GM13976 (cell line): Measurements from ENCODE around the gene GTF2H4.
A peak's percentile ranks its signal among the peaks of the same experiment; 100 is the strongest.

Experiments
- DNase-seq: peaks from one replicate; pipeline ENCODE4 v3.0.0; 2012; ENCODE audit warnings: low spot score
- CTCF ChIP-seq: IDR thresholded peaks from 2 replicates; pipeline ENCODE4 v1.5.1; 2012; ENCODE audit warnings: borderline replicate concordance, mild to moderate bottlenecking; ENCODE audit not compliant: insufficient read depth; ENCODE audit errors: extremely low read depth, missing control alignments, control extremely low read depth
- in situ Hi-C: fragments of 300-500 bp; cut with MboI; formaldehyde crosslinking; loops from one replicate; pipeline ENCODE4 v1.12.0; 2022; ENCODE audit warnings: low sequenced_read_pairs, mixed read lengths, inconsistent platforms; ENCODE audit not compliant: unreplicated experiment

The GTF2H4 gene

DNA sequence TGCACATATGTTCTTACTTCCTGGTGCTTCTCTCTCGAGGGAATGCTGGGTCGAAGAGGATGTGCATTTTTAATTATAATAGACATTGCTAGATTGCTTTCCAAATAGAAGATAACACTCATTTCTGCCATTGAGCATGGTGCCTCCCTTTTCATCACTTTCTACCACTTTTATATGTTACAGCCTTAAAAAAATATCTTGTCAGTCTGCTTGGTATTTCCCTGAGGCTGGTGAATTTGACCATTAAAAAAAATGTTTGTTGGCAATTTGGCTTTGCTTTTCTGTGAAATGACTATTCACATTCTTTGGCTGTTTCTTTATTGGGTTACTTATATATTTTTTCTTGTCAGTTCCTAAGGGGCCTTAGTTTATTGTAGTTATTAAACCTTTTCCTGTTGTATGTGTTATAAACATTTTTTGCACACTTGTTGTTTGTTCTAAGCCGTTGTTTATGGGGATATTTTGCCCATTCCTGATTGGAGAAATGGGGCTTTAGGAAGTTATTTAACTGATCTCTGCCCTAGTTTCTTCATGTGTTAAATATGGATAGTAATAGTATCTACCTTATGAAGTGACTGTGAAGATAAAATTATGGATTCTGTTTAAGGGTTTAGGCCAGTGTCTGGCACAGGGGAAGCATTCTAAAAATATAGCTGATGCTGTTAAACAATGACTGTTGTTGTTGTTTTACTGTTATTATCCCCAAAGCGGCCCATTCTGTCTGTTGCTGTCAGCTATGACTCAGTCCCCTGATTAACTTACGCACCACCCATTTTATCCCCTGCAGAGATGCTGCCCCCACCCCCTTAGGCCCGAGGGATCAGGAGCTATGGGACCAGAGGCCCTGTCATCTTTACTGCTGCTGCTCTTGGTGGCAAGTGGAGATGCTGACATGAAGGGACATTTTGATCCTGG, 19.8 kb upstream of the GTF2H4 start:
- DNase-seq = peak; percentile 8
- in situ Hi-C loops = no loop called here
- no peak for TF ChIP-seq CTCF

DNA sequence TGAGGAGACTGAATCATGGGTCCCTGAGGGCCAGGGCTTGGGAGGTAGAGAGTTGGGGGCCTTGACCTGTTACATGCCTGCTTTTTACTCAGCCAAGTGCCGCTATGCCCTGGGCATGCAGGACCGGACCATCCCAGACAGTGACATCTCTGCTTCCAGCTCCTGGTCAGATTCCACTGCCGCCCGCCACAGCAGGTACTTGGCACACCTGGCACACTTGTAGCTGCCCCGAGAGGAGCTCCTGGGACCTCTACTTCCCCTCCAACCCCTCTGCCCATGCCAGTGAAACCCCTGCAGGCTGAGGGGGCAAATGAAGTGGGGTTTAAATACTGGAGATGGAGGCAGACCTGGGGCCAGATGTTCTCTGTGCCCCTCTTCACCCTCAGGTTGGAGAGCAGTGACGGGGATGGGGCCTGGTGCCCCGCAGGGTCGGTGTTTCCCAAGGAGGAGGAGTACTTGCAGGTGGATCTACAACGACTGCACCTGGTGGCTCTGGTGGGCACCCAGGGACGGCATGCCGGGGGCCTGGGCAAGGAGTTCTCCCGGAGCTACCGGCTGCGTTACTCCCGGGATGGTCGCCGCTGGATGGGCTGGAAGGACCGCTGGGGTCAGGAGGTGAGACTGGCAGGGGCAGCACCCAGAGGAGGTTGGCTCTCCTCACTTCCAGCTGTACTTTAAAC, 19.1 kb upstream of the GTF2H4 start:
- TF ChIP-seq CTCF = no peak
- peak; percentile 18 for DNase-seq
- in situ Hi-C loops = no loop called here

GRCh38 chr6:30889496-30889885, 18.5 kb upstream of the GTF2H4 start:
- in situ Hi-C loops = no loop called here

DNA sequence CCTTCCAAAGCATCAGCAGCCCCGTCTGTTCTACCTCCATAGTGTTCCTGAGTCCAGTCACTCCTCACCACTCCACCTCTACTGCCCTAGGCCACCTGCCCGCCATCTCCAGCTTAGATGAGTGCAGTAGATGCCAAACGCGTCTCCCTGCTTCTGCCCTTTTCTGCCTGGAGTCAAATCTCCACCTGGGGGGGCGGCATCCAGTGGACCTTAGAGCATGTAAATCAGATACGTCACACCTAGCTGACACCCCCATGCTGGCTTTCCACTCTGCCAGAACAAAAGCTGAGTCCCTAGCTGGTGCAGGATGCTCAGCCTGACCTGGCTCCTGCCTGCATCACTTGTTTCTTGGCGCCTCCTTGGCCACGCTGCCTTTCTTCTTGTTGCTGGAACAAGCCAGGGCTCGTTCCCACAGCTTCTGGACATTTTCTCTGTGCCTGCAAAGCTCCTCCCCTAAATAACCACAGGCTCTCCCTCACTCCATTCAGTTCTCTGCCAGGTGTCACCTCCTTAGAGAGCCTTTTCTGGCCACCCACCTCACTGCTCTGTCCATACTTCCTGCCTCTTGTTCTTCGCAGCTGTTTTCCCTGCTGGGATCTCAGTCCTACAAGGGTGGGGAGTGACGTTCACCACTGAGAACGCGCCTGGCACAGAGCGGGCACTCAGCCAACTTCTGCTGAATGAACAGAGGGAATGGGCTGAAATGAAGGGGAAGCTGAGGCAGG, 17.9 kb upstream of the GTF2H4 start:
- peak; percentile 19 for DNase-seq
- in situ Hi-C loops = no loop called here
- no peak for TF ChIP-seq CTCF

More at GRCh38 chr6:30889496-30889885, 18.5 kb upstream of the GTF2H4 start:
- no peak for DNase-seq
- no peak for TF ChIP-seq CTCF

DNA sequence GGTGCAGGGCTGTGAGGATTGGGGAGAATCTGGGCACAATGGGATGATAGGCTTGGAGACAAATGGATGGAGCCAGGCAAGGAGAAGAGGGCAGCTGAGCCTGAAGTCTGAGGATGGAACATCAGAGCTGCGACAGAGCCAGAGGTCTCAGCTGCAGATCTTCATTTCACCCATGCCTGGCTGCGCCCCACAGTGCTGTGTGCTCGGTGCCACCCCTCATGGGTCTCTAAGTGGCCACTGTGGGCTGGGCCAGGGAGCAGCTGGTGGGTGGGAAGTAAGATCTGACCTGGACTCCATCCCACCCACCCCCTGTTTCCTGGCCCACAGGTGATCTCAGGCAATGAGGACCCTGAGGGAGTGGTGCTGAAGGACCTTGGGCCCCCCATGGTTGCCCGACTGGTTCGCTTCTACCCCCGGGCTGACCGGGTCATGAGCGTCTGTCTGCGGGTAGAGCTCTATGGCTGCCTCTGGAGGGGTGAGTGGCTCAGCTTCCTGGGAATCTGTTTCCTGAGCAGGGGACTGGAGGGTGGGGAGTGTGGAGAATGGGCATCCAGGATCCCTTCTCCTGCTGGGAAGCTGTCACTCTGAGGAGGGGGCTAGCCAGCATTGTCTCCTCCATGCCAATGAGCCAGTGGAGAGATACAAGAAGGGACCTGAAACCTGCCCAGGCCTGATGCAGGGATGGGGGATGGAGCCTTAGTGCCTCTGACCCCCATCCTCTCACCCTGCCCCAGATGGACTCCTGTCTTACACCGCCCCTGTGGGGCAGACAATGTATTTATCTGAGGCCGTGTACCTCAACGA, 17.2 kb upstream of the GTF2H4 start:
- DNase-seq = no peak
- TF ChIP-seq CTCF = no peak
- in situ Hi-C loops = no loop called here

DNA sequence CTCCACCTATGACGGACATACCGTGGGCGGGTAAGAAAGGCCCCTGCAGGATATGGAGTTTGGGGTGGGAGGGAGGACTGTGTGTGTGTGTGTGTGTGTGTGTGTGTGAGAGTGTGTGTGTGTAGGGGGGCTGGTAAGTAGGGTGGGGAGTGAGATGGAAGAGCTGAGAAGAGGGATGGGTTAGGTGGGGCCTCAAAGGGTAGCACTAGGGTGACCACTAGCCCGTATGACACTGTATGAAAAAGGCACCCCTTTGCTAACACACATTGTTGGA, 16.6 kb upstream of the GTF2H4 start:
- TF ChIP-seq CTCF = no peak
- DNase-seq = no peak
- in situ Hi-C loops = no loop called here
